ENCODE measurements around the gene GPC3. TPM values are rescaled to one million over a fixed set of nuclear protein-coding genes. Genes with fewer than 3 reads are reported as not detected.

The GPC3 gene
- total RNA-seq, 1 experiment from 2014 or later: 233 TPM

DNA sequence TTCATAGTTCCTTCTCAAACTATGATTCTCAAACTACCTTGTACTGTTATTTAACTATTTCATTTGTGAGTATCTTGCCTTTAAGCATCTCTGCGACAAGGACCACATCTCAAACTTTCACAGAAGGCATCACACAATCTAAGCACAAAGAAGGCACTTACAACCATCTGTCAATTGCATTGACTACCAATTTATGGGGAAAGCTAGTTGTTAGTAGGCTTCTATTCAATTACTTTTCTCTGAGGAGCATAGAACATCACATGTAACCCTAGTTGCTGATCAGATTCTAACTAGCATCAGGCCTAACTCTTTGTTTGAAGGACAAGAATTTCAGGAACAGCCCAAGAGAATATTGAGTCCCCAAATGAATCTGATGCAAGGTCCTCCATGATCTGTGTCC lies 74.9 kb downstream of the GPC3 start:
- Mint-ChIP-seq H3K4me3 (ENCODE audit: unreplicated experiment) (no peak overlapping the region), H3K27ac (ENCODE audit: unreplicated experiment) (no peak overlapping the region), H3K4me1 (ENCODE audit: low read depth, unreplicated experiment) (peaks cover 12% of the 10 kb centered on the region), H3K36me3 (ENCODE audit: insufficient read depth, unreplicated experiment) (no peaks in the 10 kb centered on the region), H3K27me3 (ENCODE audit: insufficient read depth, unreplicated experiment) (no peaks in the 10 kb centered on the region), H3K9me3 (ENCODE audit: unreplicated experiment) (no peaks in the 10 kb centered on the region)
- Histone ChIP-seq H3K27me3 (replicated peaks; ENCODE audit: control insufficient read depth, insufficient read depth, low read length) (no peaks in the 10 kb centered on the region), H3K4me1 (0 out of 2 replicates have a peak, but pooled peaks cover 6% of the 10 kb centered on the region), H3K9me3 (no peaks in the 10 kb centered on the region), H3K36me3 (ENCODE audit: control insufficient read depth, insufficient read depth, low read length) (no peaks in the 10 kb centered on the region), H3K4me3 (ENCODE audit: low read depth, low read length) (no peak overlapping the region)
- no peak for DNase-seq
- TF ChIP-seq, protein P1, sequence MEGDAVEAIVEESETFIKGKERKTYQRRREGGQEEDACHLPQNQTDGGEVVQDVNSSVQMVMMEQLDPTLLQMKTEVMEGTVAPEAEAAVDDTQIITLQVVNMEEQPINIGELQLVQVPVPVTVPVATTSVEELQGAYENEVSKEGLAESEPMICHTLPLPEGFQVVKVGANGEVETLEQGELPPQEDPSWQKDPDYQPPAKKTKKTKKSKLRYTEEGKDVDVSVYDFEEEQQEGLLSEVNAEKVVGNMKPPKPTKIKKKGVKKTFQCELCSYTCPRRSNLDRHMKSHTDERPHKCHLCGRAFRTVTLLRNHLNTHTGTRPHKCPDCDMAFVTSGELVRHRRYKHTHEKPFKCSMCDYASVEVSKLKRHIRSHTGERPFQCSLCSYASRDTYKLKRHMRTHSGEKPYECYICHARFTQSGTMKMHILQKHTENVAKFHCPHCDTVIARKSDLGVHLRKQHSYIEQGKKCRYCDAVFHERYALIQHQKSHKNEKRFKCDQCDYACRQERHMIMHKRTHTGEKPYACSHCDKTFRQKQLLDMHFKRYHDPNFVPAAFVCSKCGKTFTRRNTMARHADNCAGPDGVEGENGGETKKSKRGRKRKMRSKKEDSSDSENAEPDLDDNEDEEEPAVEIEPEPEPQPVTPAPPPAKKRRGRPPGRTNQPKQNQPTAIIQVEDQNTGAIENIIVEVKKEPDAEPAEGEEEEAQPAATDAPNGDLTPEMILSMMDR (IDR thresholded peaks at IDR 0.05; ENCODE audit: insufficient read depth in 1 of 2, low read depth in 1 of 2, low read length in 1 of 2, severe bottlenecking in 1 of 2, unreplicated experiment in 1 of 2): no peak
- intact Hi-C loops (cut with micrococcal nuclease; ENCODE audit: unreplicated experiment): no loop called here
- CTCF ChIA-PET: no interaction called here
- POLR2A ChIA-PET: no interaction called here
- no TSS peak for BruUV-seq (replicated peaks)

DNA sequence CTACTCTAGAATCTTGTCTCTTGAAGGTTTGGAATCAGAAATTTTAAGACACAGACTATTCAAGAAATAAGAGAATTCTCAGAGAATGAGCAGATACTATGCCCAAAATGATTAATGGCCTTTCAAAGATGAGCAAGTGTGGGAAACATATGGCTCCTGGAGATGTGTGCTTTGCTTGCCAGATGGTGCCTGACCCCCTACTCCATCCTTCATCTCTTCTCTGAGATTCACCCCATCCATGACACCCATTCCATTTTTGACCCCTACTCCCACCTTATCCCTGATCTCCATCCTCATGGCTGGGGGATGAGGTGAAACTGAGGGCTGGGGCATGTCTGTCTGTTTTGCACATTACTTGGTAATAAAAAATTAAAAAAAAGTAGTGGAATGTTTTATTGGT lies 75.5 kb downstream of the GPC3 start:
- Mint-ChIP-seq H3K4me3 (ENCODE audit: unreplicated experiment) (no peak overlapping the region), H3K27ac (ENCODE audit: unreplicated experiment) (no peak overlapping the region), H3K4me1 (ENCODE audit: low read depth, unreplicated experiment) (peaks cover 12% of the 10 kb centered on the region), H3K27me3 (ENCODE audit: insufficient read depth, unreplicated experiment) (no peaks in the 10 kb centered on the region), H3K9me3 (ENCODE audit: unreplicated experiment) (no peaks in the 10 kb centered on the region), H3K36me3 (ENCODE audit: insufficient read depth, unreplicated experiment) (no peaks in the 10 kb centered on the region)
- no peaks in the 10 kb centered on the region for H3K36me3 ChIP-seq (ENCODE audit: control insufficient read depth, insufficient read depth, low read length)
- 0 out of 2 replicates have a peak, but pooled peaks cover 6% of the 10 kb centered on the region for H3K4me1 ChIP-seq
- H3K4me3 ChIP-seq (ENCODE audit: low read depth, low read length): no peak overlapping the region
- TF ChIP-seq, protein P1 (IDR thresholded peaks at IDR 0.05; ENCODE audit: insufficient read depth in 1 of 2, low read depth in 1 of 2, low read length in 1 of 2, severe bottlenecking in 1 of 2, unreplicated experiment in 1 of 2): no peak
- H3K27me3 ChIP-seq (replicated peaks; ENCODE audit: control insufficient read depth, insufficient read depth, low read length): no peaks in the 10 kb centered on the region
- BruUV-seq (replicated peaks): no TSS peak
- CTCF ChIA-PET: no interaction called here
- POLR2A ChIA-PET: no interaction called here
- H3K9me3 ChIP-seq: no peaks in the 10 kb centered on the region
- intact Hi-C loops (cut with micrococcal nuclease; ENCODE audit: unreplicated experiment): no loop called here
- no peak for DNase-seq

DNA sequence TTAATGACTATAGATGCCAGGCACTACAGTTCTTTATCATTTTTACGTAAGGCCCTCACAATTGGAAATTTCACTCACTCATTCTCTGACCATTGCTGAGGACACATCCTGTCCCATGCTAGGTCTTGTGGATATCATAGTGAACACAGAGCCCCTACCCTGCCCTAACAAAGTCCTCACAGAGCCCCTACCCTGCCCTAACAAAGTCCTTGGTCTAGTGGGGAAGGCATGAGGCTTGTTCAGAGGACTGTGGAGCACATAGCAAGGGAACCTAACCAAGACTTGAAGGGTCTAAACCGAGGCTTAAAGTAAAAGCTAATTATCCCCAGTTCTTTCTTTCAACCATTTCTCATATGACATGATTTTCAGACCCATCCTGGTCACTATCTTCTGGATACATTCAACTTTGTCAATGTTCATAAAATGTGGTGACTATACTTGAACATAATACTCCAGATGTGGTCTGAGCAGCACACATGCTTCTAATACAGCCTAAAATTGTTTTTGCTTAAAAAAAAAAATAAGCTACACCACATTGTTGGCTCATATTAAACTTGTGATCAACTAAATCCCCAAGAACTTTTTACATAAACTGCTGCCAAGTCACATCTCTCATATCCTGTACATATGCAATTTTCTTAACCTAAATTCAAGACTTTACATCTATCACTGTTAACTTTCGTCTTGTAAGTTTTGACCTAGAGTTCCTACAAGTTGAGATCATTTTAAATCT lies 77.0 kb downstream of the GPC3 start:
- no peak overlapping the region for H3K27ac Mint-ChIP-seq (ENCODE audit: unreplicated experiment)
- no peaks in the 10 kb centered on the region for H3K27me3 Mint-ChIP-seq (ENCODE audit: insufficient read depth, unreplicated experiment)
- TF ChIP-seq, protein P1 (IDR thresholded peaks at IDR 0.05; ENCODE audit: insufficient read depth in 1 of 2, low read depth in 1 of 2, low read length in 1 of 2, severe bottlenecking in 1 of 2, unreplicated experiment in 1 of 2): no peak
- H3K4me1 Mint-ChIP-seq (ENCODE audit: low read depth, unreplicated experiment): peaks cover 12% of the 10 kb centered on the region
- CTCF ChIA-PET: no interaction called here
- no peak overlapping the region for H3K4me3 Mint-ChIP-seq (ENCODE audit: unreplicated experiment)
- Histone ChIP-seq H3K27me3 (replicated peaks; ENCODE audit: control insufficient read depth, insufficient read depth, low read length) (no peaks in the 10 kb centered on the region), H3K36me3 (ENCODE audit: control insufficient read depth, insufficient read depth, low read length) (no peaks in the 10 kb centered on the region), H3K9me3 (no peaks in the 10 kb centered on the region), H3K4me3 (ENCODE audit: low read depth, low read length) (no peak overlapping the region), H3K4me1 (0 out of 2 replicates have a peak, but pooled peaks cover 6% of the 10 kb centered on the region)
- no TSS peak for BruUV-seq (replicated peaks)
- DNase-seq: no peak
- intact Hi-C loops (cut with micrococcal nuclease; ENCODE audit: unreplicated experiment): no loop called here
- POLR2A ChIA-PET: no interaction called here
- H3K36me3 Mint-ChIP-seq (ENCODE audit: insufficient read depth, unreplicated experiment): no peaks in the 10 kb centered on the region
- H3K9me3 Mint-ChIP-seq (ENCODE audit: unreplicated experiment): no peaks in the 10 kb centered on the region
